Measurements from ENCODE around the gene TCP11.

Gene TCP11

DNA sequence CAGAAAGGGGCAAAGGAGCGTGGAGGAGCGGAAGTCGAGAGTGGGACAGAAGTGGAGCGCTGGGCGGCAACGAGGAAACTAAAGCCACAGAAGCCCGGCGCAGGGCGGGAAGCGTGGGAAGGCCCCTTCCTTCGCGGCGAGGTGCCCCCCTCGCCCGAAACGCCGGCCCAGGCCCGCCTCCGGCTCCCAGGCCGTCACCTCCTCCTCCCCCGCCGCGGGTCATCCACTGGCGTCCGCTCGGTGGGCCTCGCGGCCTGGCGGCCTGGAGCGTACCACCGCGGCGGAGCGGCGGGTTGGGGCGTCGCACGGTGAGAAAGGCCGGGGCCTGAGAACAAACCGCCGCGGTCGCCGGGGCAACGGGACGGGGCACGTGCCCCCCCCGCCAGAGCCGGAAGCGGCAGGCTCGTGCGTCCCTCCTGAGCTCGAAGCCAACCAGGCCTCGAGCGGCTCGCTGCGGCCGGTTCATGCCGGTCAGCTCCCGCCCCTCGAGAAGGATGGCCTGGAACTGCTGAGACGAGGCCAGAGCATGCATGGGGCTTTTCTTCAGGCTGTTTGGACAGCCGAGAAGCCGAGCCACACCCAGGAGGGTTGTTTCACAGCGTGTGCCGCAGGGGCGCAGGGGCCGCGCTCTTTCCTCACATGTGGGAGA, at the start of gene TCP11:
Gene TCP11, minus strand, starts transcription at position 333 of the 649 bp plus-strand sequence. CDS start 469 bp downstream, outside the sequence.
- peaks cover 13% of the 10 kb centered on the region for H3K4me1 Mint-ChIP-seq
- no peaks in the 10 kb centered on the region for H3K36me3 Mint-ChIP-seq
- peaks cover 14% of the 10 kb centered on the region for H3K27me3 Mint-ChIP-seq
- H3K9me3 Mint-ChIP-seq, result no peaks in the 10 kb centered on the region
- peak within 1 kb of the TSS; percentile 66 for H3K4me3 Mint-ChIP-seq
- peak within 1 kb of the TSS; percentile 75 for H3K27ac Mint-ChIP-seq
- ATAC-seq, result peak; percentile 48

GRCh38 chr6:35190306-35190705, 49.2 kb upstream of the TCP11 start:
- no peak for ATAC-seq
- H3K27me3 Mint-ChIP-seq, result peaks cover 44% of the 10 kb centered on the region
- H3K4me3 Mint-ChIP-seq, result no peak overlapping the region
- H3K27ac Mint-ChIP-seq, result no peak overlapping the region
- H3K9me3 Mint-ChIP-seq, result no peaks in the 10 kb centered on the region
- no peaks in the 10 kb centered on the region for H3K36me3 Mint-ChIP-seq
- no peaks in the 10 kb centered on the region for H3K4me1 Mint-ChIP-seq

DNA sequence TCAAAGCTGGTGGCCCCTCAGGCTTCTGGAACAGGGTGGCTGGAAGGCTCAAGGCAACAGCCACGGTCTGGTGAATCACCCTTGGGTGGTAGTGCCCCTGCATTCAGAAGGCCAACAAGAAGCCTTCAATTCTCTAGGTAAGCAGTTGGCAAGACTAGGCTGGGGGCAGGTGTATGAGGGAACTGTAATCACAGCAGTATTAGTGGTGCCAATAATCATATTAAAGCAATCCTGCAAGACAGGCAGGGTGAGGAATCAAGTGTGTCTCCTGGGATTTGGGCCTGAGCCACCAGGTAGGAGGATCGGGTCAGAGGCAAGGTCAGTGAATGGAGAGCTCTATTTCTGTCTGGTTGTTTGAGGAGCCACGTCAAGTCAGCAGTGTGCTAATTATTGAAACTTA, 47.7 kb upstream of the TCP11 start:
- Mint-ChIP-seq H3K27me3 (peaks cover 41% of the 10 kb centered on the region), H3K4me3 (no peak overlapping the region), H3K36me3 (no peaks in the 10 kb centered on the region), H3K9me3 (no peaks in the 10 kb centered on the region), H3K4me1 (no peaks in the 10 kb centered on the region), H3K27ac (no peak overlapping the region)
- no peak for ATAC-seq

GRCh38 chr6:35186571-35186970, 45.4 kb upstream of the TCP11 start:
- H3K36me3 Mint-ChIP-seq, result no peaks in the 10 kb centered on the region
- H3K27ac Mint-ChIP-seq, result no peak overlapping the region
- peaks cover 46% of the 10 kb centered on the region for H3K27me3 Mint-ChIP-seq
- no peaks in the 10 kb centered on the region for H3K9me3 Mint-ChIP-seq
- ATAC-seq, result no peak
- H3K4me1 Mint-ChIP-seq, result no peaks in the 10 kb centered on the region
- no peak overlapping the region for H3K4me3 Mint-ChIP-seq

- H3K36me3 Mint-ChIP-seq, result no peaks in the 10 kb centered on the region
- H3K4me3 Mint-ChIP-seq, result no peak overlapping the region
Observed at GRCh38 chr6:35185971-35186370, 44.8 kb upstream of the TCP11 start.

GRCh38 chr6:35185302-35185681, 44.2 kb upstream of the TCP11 start:
- H3K27me3 Mint-ChIP-seq, result peaks cover 33% of the 10 kb centered on the region
- H3K27ac Mint-ChIP-seq, result no peak overlapping the region
- no peaks in the 10 kb centered on the region for H3K9me3 Mint-ChIP-seq

More at GRCh38 chr6:35185971-35186370, 44.8 kb upstream of the TCP11 start:
- H3K27ac Mint-ChIP-seq, result no peak overlapping the region
- no peaks in the 10 kb centered on the region for H3K9me3 Mint-ChIP-seq
- H3K4me1 Mint-ChIP-seq, result no peaks in the 10 kb centered on the region
- no peak for ATAC-seq
- H3K27me3 Mint-ChIP-seq, result peaks cover 40% of the 10 kb centered on the region

DNA sequence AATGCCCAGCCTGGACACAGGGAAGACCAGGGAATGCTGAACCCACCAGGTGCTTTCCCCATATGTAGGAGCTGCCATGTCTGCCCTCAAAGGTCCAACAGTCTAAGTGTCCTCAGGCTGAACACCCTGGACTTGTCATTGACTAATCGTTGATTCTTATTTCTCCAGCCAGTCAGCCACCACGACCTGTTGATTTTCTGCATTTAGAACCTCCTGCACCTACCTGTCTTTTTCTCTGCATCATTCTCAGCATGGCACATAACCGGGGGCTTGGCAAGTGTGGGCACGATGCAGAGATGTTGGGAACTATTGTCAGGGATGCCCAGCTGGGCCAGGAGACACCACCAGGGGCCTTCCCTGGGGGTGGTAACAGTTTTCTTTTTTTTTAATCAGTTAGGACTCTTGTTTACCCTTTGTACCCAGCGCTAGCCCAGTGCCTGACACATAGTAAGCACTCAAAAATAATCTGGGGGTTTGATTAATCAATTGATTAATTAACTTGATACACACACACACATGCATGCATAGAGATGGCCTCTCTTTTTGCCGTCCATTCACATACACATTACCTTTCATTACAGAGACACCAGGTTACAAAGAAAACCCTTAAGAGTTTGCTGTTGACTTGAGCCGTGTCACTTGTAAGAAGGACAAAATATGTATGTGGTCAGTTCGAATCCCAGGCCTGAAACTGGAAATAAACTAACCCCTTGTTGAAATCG, 43.6 kb upstream of the TCP11 start:
- ATAC-seq, result no peak
- Mint-ChIP-seq H3K27ac (no peak overlapping the region), H3K9me3 (no peaks in the 10 kb centered on the region), H3K27me3 (peaks cover 33% of the 10 kb centered on the region), H3K4me3 (no peak overlapping the region), H3K4me1 (no peaks in the 10 kb centered on the region), H3K36me3 (no peaks in the 10 kb centered on the region)

More at GRCh38 chr6:35185302-35185681, 44.2 kb upstream of the TCP11 start:
- Mint-ChIP-seq H3K4me3 (no peak overlapping the region), H3K36me3 (no peaks in the 10 kb centered on the region), H3K4me1 (no peaks in the 10 kb centered on the region)
- no peak for ATAC-seq

DNA sequence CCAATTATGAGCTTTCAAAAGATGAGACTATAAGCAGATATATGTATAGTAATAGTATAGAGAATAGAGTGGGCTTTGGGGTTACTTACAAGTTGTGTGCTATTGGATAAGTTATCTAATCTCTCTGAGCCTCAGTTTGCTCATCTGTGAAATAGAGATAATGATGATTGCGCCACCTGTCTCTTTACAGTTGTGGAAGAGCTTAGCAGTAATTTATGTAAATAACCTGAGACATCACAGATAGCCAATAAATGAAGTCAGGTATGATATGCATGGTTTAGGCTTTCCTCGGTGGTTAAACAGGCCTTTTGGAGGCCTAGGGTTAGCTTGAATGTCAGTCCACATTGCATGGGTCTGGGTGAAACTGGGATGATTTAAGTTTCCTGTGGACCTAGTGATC, 42.8 kb upstream of the TCP11 start:
- no peak for ATAC-seq
- H3K4me3 Mint-ChIP-seq, result no peak overlapping the region
- no peaks in the 10 kb centered on the region for H3K36me3 Mint-ChIP-seq
- H3K27ac Mint-ChIP-seq, result no peak overlapping the region
- no peaks in the 10 kb centered on the region for H3K9me3 Mint-ChIP-seq
- H3K4me1 Mint-ChIP-seq, result no peaks in the 10 kb centered on the region
- peaks cover 29% of the 10 kb centered on the region for H3K27me3 Mint-ChIP-seq

DNA sequence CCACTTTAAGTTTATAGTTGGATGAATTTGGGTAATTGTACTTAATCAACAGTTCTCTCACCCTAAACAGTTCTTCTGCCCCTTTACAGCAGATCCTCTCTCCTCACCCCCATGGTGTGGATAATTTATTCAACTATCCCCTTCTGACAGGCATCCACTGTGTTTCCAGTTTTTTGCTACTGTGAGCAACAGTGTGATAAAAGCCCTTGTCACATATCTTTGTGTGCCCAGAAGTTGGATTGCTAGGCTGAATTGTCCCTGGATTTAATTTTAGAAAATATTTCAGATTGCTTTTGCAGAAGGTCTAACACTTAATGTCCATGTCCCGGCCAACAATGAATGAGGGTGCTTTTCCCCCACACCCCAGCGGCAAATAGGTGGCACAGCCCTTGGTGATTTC, 42.1 kb upstream of the TCP11 start:
- Mint-ChIP-seq H3K27ac (no peak overlapping the region), H3K36me3 (no peaks in the 10 kb centered on the region), H3K4me1 (no peaks in the 10 kb centered on the region), H3K4me3 (no peak overlapping the region), H3K9me3 (no peaks in the 10 kb centered on the region), H3K27me3 (peaks cover 25% of the 10 kb centered on the region)
- no peak for ATAC-seq

DNA sequence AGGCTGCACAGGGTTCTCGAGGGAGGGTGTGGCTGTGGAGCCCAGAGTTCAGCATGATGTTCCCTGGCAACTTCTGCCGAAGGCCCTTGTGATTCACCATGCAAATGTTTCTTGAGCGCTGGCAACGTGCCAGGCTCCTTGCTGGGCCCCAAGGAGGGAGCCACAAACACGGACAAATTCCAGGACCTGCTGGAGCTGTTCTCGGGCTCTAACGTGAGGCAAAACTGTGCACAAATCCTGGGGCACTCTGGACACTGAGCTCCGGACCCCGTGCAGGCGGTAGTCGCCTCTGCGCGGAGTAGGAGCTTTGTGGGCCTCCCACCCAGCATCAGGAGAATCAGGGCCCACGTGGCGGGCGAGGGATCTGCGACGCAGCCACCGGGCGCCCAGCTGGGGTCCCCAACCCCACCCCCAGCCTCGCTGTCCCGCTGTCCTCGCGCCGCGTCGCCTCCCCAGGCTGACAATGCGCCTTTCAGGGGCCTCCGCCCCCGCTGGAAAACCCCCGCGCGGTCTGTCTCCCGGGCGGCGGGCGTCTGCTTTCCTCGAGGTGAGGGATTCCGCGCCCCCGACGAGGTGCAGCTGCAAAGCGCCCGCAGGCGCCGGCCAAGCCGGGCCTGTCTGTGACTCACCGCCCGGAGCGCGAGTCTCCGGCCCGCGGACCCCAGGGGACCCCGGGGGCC, 40.9 kb upstream of the TCP11 start:
- no peaks in the 10 kb centered on the region for H3K4me1 Mint-ChIP-seq
- no peaks in the 10 kb centered on the region for H3K9me3 Mint-ChIP-seq
- no peak overlapping the region for H3K4me3 Mint-ChIP-seq
- no peaks in the 10 kb centered on the region for H3K36me3 Mint-ChIP-seq
- H3K27ac Mint-ChIP-seq, result no peak overlapping the region
- no peak for ATAC-seq
- peaks cover 25% of the 10 kb centered on the region for H3K27me3 Mint-ChIP-seq

- Mint-ChIP-seq H3K27ac (no peak overlapping the region), H3K36me3 (no peaks in the 10 kb centered on the region), H3K4me1 (no peaks in the 10 kb centered on the region), H3K4me3 (no peak overlapping the region), H3K27me3 (peaks cover 25% of the 10 kb centered on the region), H3K9me3 (no peaks in the 10 kb centered on the region)
- ATAC-seq, result no peak
Observed at GRCh38 chr6:35181308-35181932, 40.3 kb upstream of the TCP11 start.

DNA sequence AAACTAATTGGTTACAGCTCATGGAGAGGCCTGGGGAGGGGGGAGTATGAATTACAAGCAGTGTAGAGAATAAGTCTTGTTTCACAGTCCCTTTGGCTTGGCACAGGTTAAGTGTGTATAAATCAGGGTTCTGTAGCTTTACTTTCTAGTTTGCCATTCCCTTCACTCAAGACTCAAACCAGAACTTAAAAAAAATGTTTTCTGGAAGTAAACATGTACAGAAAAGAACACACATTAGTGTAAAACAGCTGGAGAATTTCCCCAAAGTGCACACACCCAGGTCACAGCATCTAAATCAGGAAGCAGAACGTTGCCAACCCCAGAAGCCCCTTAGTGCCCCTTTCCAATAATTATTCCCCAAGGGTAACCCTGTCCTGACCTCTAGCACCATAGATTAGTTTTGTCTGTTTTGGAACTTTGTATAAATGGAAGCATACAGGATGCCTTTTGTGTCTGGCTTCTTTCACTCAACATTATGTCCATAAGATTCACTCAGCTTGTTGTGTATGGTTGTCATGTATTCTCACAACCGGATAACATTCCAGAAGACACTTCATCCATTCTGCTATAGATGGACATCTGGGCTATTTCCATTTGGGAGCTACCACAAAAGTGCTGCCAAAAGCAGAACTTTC, 38.9 kb upstream of the TCP11 start:
- Mint-ChIP-seq H3K4me3 (no peak overlapping the region), H3K4me1 (no peaks in the 10 kb centered on the region), H3K36me3 (no peaks in the 10 kb centered on the region), H3K27ac (no peak overlapping the region), H3K9me3 (no peaks in the 10 kb centered on the region), H3K27me3 (peaks cover 24% of the 10 kb centered on the region)
- no peak for ATAC-seq

- H3K36me3 Mint-ChIP-seq, result no peaks in the 10 kb centered on the region
- ATAC-seq, result peak; percentile 52
- H3K9me3 Mint-ChIP-seq, result no peaks in the 10 kb centered on the region
- H3K4me3 Mint-ChIP-seq, result no peak overlapping the region
- H3K4me1 Mint-ChIP-seq, result no peaks in the 10 kb centered on the region
- peaks cover 15% of the 10 kb centered on the region for H3K27me3 Mint-ChIP-seq
- no peak overlapping the region for H3K27ac Mint-ChIP-seq
Observed at GRCh38 chr6:35178932-35179832, 38.0 kb upstream of the TCP11 start.

DNA sequence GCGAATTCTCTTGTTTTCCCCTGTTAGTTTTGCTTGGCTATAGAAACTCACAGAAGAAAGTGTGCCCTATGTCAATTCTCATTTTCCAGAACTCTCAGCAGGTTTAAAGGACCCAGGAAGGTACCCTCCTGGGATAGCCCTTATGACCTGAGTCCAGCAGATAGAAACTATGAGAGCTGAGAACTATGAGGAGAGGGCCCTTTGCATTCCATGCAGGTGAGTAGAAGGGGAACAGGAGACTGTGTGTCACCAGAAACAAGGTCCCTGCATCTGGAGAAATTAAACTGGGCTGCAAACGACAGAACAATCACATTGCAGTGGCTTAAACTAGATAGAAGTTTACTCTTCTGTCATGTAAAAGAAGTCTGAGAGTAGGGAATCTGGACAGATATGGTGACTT, 36.9 kb upstream of the TCP11 start:
- Mint-ChIP-seq H3K36me3 (no peaks in the 10 kb centered on the region), H3K27me3 (peaks cover 17% of the 10 kb centered on the region), H3K9me3 (no peaks in the 10 kb centered on the region), H3K4me1 (peaks cover 10% of the 10 kb centered on the region), H3K27ac (no peak overlapping the region), H3K4me3 (no peak overlapping the region)
- ATAC-seq, result no peak

Data from stimulated activated memory B cell treated with anti-CD40 and anti-IgM and Interleukin-4, amounts not matched to agents 10 μg/mL and 1 μg/mL and 100 μg/mL, for 72 hours (primary cell).